ENCODE measurements around the gene PTPRD.

DNA sequence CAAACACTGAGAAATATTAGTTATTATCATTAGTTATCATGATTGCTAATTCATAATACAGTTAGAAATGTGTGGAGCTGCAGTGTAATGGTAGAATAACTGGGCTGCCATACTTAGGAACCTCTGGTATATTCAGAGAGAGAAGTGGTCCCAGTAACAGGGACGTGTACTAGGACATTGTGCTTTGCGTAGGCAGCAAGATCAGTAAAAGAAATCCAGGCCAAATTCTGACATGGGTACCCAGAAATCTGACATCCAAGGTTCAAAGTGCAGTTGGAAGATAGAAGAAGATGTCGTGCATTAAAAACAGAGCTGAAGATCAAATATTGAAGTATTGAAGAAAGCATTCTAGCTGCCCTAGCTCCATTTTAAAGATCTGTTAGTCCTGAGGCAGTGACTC is 1652.5 kb downstream of the PTPRD start:
- TF ChIP-seq POLR2AphosphoS5 (IDR thresholded peaks at IDR 0.05; ENCODE audit: low read depth, low read length), result no peak
- TF ChIP-seq SIN3A (IDR thresholded peaks at IDR 0.05; ENCODE audit: borderline replicate concordance, insufficient read depth, low read length), result no peak
- TF ChIP-seq, protein P1, sequence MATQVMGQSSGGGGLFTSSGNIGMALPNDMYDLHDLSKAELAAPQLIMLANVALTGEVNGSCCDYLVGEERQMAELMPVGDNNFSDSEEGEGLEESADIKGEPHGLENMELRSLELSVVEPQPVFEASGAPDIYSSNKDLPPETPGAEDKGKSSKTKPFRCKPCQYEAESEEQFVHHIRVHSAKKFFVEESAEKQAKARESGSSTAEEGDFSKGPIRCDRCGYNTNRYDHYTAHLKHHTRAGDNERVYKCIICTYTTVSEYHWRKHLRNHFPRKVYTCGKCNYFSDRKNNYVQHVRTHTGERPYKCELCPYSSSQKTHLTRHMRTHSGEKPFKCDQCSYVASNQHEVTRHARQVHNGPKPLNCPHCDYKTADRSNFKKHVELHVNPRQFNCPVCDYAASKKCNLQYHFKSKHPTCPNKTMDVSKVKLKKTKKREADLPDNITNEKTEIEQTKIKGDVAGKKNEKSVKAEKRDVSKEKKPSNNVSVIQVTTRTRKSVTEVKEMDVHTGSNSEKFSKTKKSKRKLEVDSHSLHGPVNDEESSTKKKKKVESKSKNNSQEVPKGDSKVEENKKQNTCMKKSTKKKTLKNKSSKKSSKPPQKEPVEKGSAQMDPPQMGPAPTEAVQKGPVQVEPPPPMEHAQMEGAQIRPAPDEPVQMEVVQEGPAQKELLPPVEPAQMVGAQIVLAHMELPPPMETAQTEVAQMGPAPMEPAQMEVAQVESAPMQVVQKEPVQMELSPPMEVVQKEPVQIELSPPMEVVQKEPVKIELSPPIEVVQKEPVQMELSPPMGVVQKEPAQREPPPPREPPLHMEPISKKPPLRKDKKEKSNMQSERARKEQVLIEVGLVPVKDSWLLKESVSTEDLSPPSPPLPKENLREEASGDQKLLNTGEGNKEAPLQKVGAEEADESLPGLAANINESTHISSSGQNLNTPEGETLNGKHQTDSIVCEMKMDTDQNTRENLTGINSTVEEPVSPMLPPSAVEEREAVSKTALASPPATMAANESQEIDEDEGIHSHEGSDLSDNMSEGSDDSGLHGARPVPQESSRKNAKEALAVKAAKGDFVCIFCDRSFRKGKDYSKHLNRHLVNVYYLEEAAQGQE (IDR thresholded peaks at IDR 0.05; ENCODE audit: insufficient read depth in 1 of 2, low read depth in 2 of 2, low read length in 2 of 2), result no peak

All from PFSK-1 (cell line).